ENCODE data around the gene PITPNM3.

GRCh38 chr17:6578491-6578890 is 22.1 kb upstream of the PITPNM3 start:
- no peak for TF ChIP-seq ZFP30 (CRISPR knock-in tag; IDR thresholded peaks at IDR 0.05)
- TF ChIP-seq ZC3H10 (CRISPR knock-in tag; IDR thresholded peaks at IDR 0.05), result no peak
- TF ChIP-seq ARNTL (CRISPR knock-in tag; IDR thresholded peaks at IDR 0.05; ENCODE audit: borderline replicate concordance, low read depth), result no peak

Measured in SK-N-SH treated with all-trans-retinoic acid at 6 μM for 48 hours (cell line).